MCF 10A (cell line): ENCODE data around the gene SURF6. TPM values are rescaled to one million over a fixed set of nuclear protein-coding genes. Genes with fewer than 3 reads are reported as not detected.

ENCODE experiments used
- BruUV-seq: library from RNA; stranded (reverse); fragments of 400-500 nt; replicated peaks from 2 replicates; lab custom pipeline; 2021; lab: Mats Ljungman, UMichigan
- CTCF ChIA-PET: fragments of 300-600 bp; sonication (Branson Sonifier 250); formaldehyde crosslinking; extraction: SDS; loops from one replicate; lab custom pipeline; 2021; ENCODE audit warnings: antibody characterized with exemption, inconsistent platforms; lab: Yijun Ruan, JAX
- POLR2A ChIA-PET: fragments of 300-600, 350-650 bp; sonication (Branson Sonifier 250); formaldehyde crosslinking; extraction: SDS; loops from one replicate; lab custom pipeline; 2020; ENCODE audit warnings: antibody characterized with exemption, inconsistent platforms; lab: Yijun Ruan, JAX
- DNase-seq: peaks from one replicate; pipeline ENCODE4 v3.0.0-alpha.2; 2018; ENCODE audit not compliant: unreplicated experiment
- H3K27ac Mint-ChIP-seq: one replicate; pipeline ENCODE4 v1.8.0; 2022; ENCODE audit warnings: mild to moderate bottlenecking, low read depth, mixed read lengths; ENCODE audit not compliant: unreplicated experiment
- H3K27me3 Mint-ChIP-seq: one replicate; pipeline ENCODE4 v1.8.0; 2022; ENCODE audit warnings: mixed read lengths; ENCODE audit not compliant: insufficient read depth, unreplicated experiment
- H3K36me3 Mint-ChIP-seq: one replicate; pipeline ENCODE4 v1.8.0; 2022; ENCODE audit warnings: mild to moderate bottlenecking, moderate library complexity, mixed read lengths; ENCODE audit not compliant: insufficient read depth, unreplicated experiment
- H3K4me1 Mint-ChIP-seq: one replicate; pipeline ENCODE4 v1.8.0; 2022; ENCODE audit warnings: mixed read lengths; ENCODE audit not compliant: insufficient read depth, unreplicated experiment
- H3K4me3 Mint-ChIP-seq: one replicate; pipeline ENCODE4 v1.8.0; 2022; ENCODE audit warnings: mild to moderate bottlenecking, moderate library complexity, mixed read lengths; ENCODE audit not compliant: unreplicated experiment
- H3K9me3 Mint-ChIP-seq: one replicate; pipeline ENCODE4 v1.8.0; 2022; ENCODE audit warnings: mixed read lengths; ENCODE audit not compliant: unreplicated experiment
- CTCF ChIP-seq: fragments of 200-600 bp; IDR thresholded peaks from one replicate; pipeline ENCODE4 v1.8.0; 2022; ENCODE audit warnings: antibody characterized with exemption, mild to moderate bottlenecking; ENCODE audit not compliant: unreplicated experiment
- intact Hi-C: fragments of 100-400 bp; cut with micrococcal nuclease; formaldehyde crosslinking; loops from 2 replicates; pipeline ENCODE4 v1.14.1; 2022
- total RNA-seq: library from RNA; stranded (reverse); gene quantifications from 2 replicates; pipeline ENCODE4 v1.2.3, GENCODE V29; 2022

SURF6 gene
- total RNA-seq, 1 experiment from 2014 or later, result 40.5 TPM

DNA sequence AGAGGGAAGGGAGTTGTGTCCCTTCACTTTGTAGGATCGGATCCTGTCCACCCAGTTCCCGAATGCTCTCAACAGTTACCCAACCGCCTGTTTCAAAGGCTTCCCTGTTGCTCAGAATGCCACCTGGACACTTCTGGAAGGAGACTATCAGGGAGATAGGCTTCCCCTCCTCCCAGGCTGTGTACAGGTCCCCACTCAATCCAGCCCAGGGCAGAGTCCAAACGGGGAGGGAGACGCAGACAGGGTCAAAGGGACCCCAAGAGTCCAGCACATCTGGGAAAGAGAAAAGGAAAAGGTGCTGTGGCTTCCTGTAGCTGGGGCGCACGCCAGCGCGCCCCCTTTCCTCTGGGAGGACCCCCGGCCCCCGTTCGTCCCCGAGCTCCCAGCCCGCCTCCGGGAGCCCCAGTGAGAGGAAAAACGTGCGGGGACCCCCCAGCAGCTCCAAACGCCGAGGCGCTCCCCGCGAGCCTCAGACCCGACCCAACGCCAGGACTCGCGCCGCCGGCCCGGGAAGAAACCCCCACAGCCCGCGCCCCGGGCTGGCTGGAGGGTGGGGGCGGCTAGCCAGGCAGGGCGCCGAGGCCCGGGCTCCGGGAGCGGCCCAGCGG lies 39.2 kb upstream of the SURF6 start:
- H3K36me3 Mint-ChIP-seq, result peaks cover 35% of the 10 kb centered on the region
- H3K4me1 Mint-ChIP-seq, result peaks cover 36% of the 10 kb centered on the region
- ChIA-PET CTCF (interaction anchor here (0.6 to 0.9 kb wide), 3 partner anchors 16 to 109 kb away, joined by 3 to 5 read pairs (median 3); no protein-coding TSS in a partner anchor), POLR2A (interaction anchor here (0.6 to 6.4 kb wide), 10 partner anchors 9 to 407 kb away, joined by 3 to 65 read pairs (median 7); partner anchors contain the start of genes MED22, REXO4, RPL7A and SURF1)
- peak overlapping the region; percentile 92 for H3K4me3 Mint-ChIP-seq
- no peak for TF ChIP-seq CTCF
- H3K9me3 Mint-ChIP-seq, result no peaks in the 10 kb centered on the region
- H3K27me3 Mint-ChIP-seq, result no peaks in the 10 kb centered on the region
- BruUV-seq, result no TSS peak
- peak overlapping the region; percentile 95 for H3K27ac Mint-ChIP-seq
- peak; percentile 54 for DNase-seq
- intact Hi-C loops, result no loop called here

GRCh38 chr9:133374612-133375115 lies 38.7 kb upstream of the SURF6 start:
- TSS peak; percentile 55 for BruUV-seq
- intact Hi-C loops, result no loop called here
- DNase-seq, result no peak
- Mint-ChIP-seq H3K9me3 (no peaks in the 10 kb centered on the region), H3K27ac (peak overlapping the region; percentile 95), H3K36me3 (peaks cover 39% of the 10 kb centered on the region), H3K4me3 (peak overlapping the region; percentile 92), H3K27me3 (no peaks in the 10 kb centered on the region), H3K4me1 (peaks cover 42% of the 10 kb centered on the region)
- ChIA-PET POLR2A (interaction anchor here (0.7 to 6.4 kb wide), 9 partner anchors 8 to 408 kb away, joined by 3 to 65 read pairs (median 8); partner anchors contain the start of genes MED22, REXO4, RPL7A and SURF1), CTCF (interaction anchor here (0.6 to 1.3 kb wide), 5 partner anchors 15 to 113 kb away, joined by 3 to 5 read pairs (median 3); no protein-coding TSS in a partner anchor)
- TF ChIP-seq CTCF, result no peak

DNA sequence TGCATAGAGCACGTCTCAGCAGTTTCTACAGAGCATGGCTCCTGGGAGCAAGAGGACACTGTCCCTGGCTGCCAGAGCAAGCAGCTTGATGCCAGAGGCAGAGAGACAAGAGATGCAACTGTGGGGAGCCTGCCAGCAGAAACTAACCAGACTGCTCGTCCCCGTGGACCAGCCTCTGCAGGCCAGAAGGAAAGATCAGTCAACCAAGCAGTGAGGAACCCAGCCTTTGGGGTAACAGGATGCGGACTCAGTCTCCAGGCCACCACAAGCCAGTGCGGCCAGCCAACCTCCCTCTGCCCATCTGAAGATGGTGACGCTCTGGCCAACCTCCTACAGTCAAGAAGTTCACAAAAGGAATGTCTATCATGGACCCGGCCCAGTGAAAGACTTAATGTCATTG lies 36.2 kb upstream of the SURF6 start:
- TF ChIP-seq CTCF, result no peak
- H3K4me3 Mint-ChIP-seq, result no peak overlapping the region
- peaks cover 40% of the 10 kb centered on the region for H3K4me1 Mint-ChIP-seq
- no peak for DNase-seq
- ChIA-PET CTCF (interaction anchor here (0.6 to 1.1 kb wide), 2 partner anchors 86 to 114 kb away, joined by 3 read pairs; no protein-coding TSS in a partner anchor), POLR2A (interaction anchor here (0.8 to 6.4 kb wide), 4 partner anchors 10 to 24 kb away, joined by 3 to 65 read pairs (median 16); partner anchors contain the start of genes MED22, RPL7A, SURF1 and SURF2)
- intact Hi-C loops, result no loop called here
- no peaks in the 10 kb centered on the region for H3K27me3 Mint-ChIP-seq
- no peak overlapping the region for H3K27ac Mint-ChIP-seq
- peaks cover 55% of the 10 kb centered on the region for H3K36me3 Mint-ChIP-seq
- no peaks in the 10 kb centered on the region for H3K9me3 Mint-ChIP-seq
- BruUV-seq, result no TSS peak

DNA sequence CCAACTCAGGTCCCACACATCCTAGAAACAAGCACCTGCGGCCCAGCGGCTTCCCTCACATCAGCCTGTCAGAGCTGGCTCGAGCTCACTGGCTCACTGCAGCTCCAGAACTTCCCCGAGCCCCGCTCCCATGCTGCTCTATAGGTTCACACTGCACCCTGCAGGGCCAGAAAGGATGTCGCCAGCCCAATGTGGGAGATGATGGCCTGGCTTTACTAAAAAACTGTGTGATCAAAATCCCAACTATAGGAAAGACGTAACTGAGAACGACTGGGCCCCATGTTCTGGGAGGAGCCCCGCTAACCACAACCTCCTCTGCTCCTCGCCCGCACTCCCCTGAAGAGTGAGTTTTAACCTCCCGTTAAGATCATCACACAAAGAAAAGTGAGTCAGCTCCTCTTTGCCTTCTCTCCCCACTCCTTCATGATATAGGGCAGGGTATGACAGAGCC lies 35.3 kb upstream of the SURF6 start:
- Mint-ChIP-seq H3K27ac (peak overlapping the region; percentile 49), H3K4me3 (no peak overlapping the region), H3K27me3 (no peaks in the 10 kb centered on the region), H3K4me1 (peaks cover 39% of the 10 kb centered on the region), H3K36me3 (peaks cover 64% of the 10 kb centered on the region), H3K9me3 (no peaks in the 10 kb centered on the region)
- POLR2A ChIA-PET, result interaction anchor here (6.4 kb wide), 1 partner anchor 16 kb away, joined by 65 read pairs; the partner anchor contains the start of genes SURF1 and SURF2
- CTCF ChIA-PET, result interaction anchor here (1.0 to 1.4 kb wide), 2 partner anchors 12 to 16 kb away, joined by 3 to 4 read pairs; partner anchors contain the start of genes SURF1 and SURF2
- intact Hi-C loops, result no loop called here
- DNase-seq, result no peak
- no TSS peak for BruUV-seq
- TF ChIP-seq CTCF, result no peak
